ENCODE data around the gene DHX36.

DHX36 gene, protein sequence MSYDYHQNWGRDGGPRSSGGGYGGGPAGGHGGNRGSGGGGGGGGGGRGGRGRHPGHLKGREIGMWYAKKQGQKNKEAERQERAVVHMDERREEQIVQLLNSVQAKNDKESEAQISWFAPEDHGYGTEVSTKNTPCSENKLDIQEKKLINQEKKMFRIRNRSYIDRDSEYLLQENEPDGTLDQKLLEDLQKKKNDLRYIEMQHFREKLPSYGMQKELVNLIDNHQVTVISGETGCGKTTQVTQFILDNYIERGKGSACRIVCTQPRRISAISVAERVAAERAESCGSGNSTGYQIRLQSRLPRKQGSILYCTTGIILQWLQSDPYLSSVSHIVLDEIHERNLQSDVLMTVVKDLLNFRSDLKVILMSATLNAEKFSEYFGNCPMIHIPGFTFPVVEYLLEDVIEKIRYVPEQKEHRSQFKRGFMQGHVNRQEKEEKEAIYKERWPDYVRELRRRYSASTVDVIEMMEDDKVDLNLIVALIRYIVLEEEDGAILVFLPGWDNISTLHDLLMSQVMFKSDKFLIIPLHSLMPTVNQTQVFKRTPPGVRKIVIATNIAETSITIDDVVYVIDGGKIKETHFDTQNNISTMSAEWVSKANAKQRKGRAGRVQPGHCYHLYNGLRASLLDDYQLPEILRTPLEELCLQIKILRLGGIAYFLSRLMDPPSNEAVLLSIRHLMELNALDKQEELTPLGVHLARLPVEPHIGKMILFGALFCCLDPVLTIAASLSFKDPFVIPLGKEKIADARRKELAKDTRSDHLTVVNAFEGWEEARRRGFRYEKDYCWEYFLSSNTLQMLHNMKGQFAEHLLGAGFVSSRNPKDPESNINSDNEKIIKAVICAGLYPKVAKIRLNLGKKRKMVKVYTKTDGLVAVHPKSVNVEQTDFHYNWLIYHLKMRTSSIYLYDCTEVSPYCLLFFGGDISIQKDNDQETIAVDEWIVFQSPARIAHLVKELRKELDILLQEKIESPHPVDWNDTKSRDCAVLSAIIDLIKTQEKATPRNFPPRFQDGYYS

DNA sequence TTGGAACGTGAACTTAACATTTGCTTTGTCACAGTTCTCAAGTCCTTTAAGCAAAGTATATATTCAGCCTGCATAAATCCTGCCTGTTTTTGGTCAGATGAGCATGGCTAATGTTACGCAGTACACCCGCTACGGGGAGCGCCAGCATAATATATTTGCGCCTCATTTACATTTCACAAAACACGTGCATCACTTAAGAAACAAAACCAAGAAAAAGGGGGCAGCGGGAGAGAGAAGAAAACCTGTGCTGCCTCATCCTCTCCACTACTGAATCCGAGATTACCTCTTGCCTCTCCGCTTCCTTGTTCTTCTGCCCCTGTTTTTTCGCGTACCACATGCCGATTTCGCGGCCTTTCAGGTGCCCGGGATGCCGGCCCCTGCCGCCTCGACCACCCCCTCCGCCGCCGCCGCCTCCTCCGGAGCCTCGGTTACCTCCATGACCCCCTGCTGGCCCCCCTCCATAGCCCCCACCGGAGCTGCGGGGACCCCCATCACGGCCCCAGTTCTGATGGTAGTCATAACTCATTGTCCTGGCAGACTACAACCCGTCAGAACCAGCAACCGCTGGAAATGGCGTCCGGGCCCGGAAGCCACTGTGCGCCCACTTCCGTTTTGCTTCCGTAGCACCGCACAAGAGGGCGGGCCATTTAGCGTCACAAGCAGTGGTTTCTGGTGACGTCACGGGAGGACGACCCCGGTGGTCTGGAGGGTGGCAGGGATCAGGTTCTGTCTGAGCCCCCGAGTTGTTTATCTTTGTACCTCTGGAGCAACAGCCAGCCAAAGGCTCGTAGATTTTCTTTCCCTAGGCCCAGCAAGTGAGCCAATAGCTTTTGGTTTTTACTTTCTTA lies at the start of gene DHX36:
DHX36 (minus strand) TSS at position 597 of the 848 bp plus-strand sequence; CDS start at position 526, 71 bp downstream.
- DNase-seq (ENCODE audit: low spot score), result peak; percentile 95

DNA sequence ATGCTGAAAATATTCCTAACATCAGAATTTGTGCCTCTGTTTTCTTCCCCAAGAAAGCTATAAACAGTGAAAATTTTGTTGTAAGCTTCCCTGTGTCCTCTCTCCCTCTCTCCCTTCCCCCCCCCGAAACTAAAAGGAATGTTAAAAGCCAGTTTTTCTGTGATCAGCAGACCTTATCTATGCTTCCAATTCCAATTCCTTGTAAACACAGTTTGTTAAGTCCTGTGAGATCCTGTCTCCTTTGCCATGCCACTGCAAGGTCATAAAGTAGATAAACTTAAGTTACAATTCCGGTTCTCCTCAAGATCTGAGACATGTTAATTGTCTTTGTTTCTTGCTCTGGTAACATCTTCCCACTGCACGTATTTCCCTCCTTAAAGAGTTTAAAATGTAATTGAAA lies 42.9 kb upstream of the DHX36 start:
- DNase-seq (ENCODE audit: low spot score), result no peak

DNA sequence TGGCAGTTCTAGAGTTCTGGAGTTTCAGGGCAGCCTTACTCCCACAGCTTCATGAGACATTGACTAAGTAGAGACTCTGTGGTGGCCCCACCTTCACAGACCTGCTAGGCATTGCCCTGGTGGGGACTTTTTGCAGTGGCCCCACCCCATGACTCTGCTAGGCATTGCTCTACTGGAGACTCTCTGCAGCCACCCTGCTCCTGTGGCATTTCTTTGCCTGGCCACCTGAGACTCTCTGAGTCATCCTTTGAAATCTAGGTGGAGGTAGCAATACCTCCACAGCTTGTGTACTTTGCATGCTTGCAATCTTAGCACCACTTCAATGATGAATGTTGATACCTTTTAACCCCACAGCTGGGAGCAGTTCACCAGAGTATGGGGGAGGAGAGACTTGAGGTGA lies 40.6 kb upstream of the DHX36 start:
- DNase-seq (ENCODE audit: low spot score), result no peak

DNA sequence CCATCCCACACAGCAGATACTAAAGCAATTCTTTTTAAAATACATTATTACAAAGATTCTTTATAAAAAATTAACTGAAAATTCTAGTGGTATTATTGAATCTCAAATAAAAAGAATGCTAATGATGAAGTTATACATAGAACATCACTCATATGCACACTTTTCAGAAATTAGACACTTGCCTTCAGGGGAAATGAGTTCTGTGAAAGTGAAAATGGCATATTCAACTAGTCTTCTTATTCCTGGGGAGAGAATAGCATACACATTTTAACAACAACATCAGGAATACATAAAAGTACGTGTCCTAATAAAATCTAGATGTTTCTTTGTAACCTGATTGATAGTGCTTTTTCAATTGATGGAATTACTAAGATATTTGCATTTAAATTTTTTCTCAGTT lies 36.8 kb upstream of the DHX36 start:
- no peak for DNase-seq (ENCODE audit: low spot score)

DNA sequence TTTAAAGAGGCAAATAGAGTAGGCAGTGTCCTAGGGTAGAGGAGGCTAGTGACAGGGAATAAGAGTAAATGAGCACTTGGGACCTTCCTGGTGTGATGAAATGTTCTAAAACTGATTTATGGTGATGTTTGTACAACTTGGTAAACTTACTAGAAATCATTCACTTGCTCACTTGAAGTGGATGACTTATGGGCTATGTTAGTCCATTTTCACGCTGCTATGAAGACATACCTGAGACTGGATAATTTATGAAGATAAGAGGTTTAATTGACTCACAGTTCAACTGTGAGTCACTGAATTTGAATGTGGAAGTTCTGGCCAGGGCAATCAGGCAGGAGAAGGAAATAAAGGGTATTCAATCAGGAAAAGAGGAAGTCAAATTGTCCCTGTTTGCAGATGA lies 31.7 kb upstream of the DHX36 start:
- DNase-seq (ENCODE audit: low spot score), result no peak

DNA sequence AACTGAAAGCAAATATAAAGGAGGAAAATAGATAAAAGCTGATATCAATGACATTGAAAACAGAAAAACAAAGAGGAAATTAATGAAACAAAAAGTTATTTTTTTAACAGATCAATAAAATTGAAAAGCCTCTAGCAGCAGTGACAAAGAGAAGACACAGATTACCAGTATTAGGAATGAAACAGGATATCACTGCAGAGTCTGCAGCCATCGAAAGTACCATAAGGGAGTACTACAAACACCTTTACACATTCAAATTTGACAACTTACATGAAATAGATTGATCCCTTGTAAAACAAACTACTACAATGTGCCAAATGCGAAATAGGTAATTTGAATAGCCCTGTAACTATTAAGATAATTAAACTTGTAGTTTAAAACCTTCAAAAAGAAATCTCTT lies 24.9 kb upstream of the DHX36 start:
- no peak for DNase-seq (ENCODE audit: low spot score)

DNA sequence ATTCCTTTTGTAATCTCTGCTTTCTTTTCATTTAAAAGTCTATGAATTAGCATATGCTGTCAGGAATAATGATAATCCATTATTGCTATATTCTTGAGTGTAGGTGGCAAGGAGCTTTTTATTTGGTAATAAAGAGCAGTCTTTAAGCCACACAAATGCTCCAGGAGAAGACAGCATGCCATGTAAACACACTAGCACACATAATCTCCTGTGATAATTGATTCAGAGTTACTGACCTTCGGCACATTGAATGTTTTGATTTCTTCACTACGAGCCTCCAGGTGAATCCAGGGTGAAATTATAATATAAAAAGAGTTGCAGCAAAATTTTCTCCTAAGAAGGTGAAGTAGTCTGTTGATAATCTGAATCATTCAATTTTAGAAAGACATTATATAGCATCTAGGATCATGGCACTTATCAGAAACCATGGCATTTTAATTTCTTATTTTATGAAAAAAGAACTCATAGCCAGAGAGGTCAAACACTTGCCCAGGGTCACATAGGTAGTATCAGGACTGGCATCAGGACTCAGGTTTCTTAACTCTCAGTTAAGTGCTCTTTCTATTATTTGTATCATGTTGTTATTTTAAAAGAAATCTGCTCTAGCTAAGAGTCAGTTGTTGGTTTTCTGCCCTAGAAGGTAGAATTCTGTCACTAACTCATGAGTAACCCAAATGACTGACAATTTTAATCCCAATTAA lies 21.3 kb upstream of the DHX36 start:
- DNase-seq (ENCODE audit: low spot score), result no peak

DNA sequence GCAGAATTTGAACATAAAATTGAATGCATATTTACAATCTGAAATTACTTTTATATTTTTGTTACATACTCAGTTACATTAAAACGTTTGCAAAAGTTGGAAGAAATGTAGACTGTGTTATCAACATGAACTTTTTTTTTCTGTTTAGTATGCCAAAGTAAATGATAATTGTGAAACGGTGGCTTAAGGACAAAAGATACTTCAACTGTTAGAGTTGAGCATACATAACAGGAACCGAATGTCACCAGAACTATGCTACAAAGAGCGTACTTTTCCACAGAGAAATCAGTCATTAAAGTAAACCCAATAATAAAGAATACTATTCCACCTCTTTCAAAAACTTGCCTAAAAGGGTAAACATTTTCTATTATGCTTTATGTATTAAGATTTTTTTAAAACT lies 14.3 kb upstream of the DHX36 start:
- DNase-seq (ENCODE audit: low spot score), result no peak

DNA sequence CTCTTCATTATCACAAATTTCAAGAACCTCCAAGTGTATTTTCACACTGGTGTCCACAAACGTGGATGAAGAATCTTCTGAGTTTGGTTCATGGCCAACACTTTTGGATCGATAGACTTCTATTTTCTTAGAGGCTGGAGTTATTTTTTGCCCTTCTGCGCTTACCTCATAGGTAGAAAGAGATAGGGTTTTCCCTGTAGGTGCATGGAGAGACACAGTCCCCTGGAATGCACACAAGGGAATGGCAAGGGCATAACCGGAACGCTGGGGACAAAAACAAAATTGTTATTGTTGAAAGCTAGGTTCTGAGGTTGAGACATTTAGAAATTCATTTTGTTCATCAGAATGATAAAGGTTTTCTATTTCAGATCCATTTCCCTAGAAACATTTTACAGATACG lies 13.7 kb upstream of the DHX36 start:
- no peak for DNase-seq (ENCODE audit: low spot score)

DNA sequence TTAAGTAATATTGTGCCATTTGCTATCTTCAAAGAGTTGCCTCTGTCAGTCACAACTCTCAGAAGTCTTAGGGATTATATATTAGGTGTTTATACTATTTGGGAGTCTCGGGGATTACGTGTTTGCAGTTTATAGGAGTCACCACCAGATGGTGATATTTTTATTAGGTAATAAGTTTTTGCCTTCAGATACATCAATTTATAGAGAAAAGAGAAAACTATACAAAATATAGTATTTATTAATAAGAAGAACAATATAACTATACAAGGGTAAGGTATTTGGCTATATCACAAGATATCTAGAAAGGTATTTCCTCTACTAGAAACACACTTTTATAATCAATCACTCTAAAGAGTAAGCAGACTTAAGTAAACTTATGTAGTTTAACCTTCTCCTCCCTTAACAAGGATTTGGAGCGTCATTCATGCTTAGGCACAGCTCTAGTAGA lies 10.7 kb upstream of the DHX36 start:
- no peak for DNase-seq (ENCODE audit: low spot score)

DNA sequence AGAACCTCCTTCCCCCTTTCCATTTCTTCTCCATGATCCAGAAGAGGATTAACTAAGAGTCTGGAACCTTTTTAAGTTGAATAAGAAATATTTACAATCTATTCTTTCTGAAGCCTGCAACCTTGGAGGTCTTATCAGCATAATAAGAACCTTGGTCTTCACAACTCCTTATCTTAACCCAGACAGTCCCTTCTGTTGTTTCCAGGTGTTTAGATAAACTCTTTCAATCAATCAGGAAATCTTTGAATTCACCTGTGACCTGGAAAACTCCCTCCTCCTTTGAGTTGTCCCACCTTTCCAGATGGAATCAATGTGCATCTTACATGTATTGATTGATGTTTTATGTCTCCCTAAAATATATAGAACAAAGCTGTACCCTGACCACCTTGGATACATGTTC lies 3.6 kb upstream of the DHX36 start:
- no peak for DNase-seq (ENCODE audit: low spot score)

DNA sequence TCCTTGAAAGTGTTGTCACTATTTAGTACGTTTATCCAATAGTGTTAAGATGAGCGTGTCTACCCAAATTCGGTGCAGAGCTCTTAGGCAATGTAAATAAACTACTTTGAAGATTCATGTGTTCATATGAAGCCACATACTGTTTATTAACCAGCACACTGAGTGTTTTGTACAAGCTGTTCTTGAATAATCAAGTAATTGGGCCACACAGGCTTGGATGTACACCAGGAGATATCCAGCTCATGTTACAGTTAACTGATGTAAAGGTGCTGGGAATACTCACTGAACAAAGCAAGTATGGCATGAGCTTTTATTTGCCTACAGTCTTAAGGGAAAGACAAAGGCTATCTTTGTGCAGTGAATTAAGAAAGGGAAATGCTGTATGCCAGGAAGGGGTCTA lies 632 bp upstream of the DHX36 start:
- no peak for DNase-seq (ENCODE audit: low spot score)

DNA sequence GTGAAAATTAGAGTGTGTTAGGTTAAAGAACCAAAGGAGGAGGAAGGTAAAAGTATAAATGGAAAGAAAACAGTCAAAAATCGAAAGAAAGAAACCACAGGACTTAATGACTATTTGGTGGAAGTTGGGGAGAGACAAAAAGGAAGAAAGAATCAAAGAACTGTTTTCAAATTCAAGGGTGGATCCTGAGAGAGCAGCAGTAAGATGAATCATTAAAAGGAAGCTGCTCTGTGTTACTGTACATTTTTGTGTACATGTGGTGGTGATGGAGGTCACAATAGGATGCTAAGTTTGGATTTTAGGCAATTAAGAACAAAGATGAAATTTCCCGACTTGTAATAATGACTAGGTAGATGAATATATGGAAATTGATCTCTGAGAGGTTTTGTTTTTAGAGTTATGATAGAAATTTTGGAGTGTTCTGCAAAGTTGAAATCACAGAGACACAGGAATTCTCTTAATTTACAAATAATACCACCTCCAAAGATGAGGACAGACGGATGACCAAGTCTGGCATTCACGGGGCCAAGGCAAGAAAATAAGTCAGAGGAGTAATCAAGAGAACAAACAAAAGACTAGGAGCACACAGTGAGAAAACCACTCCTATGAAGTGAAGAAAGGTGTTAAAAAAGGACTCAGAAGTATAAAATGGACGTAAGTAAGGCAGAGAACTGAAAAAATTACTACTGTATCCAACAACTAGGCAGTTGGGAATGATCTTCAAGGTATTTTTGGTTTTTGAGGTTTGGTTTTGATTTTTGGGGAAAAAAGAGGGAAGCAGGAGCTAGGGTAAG lies 7.1 kb downstream of the DHX36 start:
- no peak for DNase-seq (ENCODE audit: low spot score)

DNA sequence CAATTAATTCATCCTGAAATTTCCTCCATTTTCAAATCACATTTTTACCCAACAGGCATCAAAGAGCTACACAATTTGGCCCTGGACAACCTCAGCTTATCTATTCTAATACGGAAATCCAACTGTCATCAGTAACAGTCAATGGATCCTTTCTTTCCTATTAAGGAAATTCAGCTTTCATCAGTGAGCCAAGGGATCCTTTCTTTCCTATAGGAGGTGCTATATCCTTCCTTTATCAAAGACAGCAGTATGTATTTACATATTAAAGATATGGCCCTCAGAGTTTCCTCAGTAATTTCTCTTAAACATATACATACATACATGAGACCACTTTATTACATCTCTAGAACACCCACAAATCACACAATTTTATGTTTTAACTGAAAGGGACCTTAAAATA lies 10.1 kb downstream of the DHX36 start:
- no peak for DNase-seq (ENCODE audit: low spot score)

DNA sequence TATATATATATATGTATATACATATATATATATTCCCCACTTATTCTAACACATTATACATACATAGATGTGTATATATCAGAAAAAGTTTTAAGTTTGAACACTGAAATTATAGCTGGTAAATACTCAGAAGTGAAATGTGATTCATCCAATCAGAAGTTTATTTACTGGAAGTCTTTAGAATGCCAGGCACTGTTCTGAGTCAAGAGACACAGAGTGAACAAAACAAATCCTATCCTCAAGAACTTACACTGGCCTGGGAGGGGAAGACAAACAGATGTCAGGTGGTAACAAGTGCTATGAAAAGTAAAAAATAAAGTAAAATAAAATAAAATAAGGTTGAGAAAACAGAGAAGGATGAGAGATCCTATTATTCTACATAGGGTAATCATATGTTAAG lies 13.4 kb downstream of the DHX36 start:
- no peak for DNase-seq (ENCODE audit: low spot score)

DNA sequence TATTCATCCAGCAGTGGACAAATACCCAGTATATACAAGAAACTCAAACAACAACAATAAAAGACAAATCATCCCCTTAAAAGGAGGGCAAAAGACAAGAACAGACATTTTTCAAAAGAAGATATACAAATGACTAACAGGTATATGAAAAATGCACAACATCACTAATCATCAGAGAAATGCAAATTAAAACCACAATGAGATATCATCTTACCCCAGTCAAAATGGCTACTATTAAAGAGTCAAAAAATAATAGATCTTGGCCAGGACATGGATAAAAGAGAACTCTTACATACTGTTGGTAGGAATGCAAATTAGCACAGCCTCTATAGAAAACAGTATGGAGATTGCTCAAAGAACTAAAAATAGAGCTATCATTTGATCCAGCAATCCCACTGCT lies 16.9 kb downstream of the DHX36 start:
- no peak for DNase-seq (ENCODE audit: low spot score)

DNA sequence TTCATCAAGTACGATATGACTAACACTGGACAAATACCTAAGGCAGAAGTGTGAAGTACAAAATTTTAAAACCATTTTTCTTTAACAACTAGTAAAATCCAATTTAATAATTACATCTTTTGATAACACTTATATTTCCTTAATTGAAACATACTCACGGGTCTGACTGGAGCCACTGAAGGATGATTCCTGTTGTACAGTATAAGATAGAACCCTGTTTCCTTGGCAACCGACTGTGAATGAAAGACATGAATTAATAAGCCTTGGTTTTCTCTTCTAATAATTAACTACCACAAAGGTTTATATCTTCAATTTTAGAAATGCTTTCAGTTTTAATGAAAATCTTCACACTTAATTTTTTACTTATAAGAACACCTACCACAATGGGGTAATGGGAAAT lies 19.4 kb downstream of the DHX36 start:
- DNase-seq (ENCODE audit: low spot score), result no peak

DNA sequence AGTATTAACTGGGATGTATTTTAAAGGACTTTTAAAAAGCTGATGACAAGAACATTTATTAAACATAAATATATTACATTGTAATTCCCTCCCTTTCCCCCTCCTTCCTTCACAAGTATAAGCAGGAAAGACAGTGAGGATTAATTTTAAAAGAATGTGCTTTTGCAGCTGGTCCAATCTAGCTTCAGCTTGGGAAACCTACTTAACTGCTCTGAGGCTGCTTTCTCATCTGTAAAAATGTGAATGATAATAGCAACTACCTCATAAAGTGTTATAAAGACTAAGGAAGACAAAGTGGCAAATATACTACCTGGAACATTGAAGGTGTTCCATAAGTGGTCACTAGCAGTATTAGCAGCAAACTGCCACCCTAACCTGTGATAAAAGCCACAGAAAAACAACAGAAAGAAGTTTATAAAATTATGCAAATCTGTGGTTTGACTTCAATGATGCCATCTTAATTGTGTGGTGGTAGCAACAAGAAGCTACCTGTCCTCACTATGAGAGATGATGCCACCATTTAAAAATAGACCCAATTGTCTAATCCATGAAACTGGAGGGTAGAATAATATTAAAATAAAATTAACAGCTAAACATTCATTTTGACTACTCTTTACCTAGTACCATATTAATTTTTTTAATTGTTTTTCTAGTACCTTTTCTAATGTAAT lies 20.0 kb downstream of the DHX36 start:
- DNase-seq (ENCODE audit: low spot score), result no peak

DNA sequence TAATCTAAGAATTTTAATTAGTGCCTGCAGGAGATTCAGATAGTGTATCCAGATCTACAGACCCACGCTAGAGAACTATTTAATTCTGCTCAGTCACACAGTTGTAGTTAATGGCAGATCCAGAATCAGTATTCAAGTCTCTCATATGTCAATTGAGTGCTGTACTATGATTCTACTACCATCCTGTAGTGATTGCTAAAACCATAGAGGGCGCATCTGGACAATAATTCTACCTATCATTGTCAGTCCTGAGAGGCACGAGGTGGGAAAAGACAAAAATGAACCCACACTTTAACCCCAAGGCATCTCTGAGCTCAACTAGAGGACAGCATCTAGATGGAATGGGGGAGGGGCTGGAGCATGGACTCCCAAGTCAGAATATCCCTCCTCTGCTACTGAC lies 22.7 kb downstream of the DHX36 start:
- DNase-seq (ENCODE audit: low spot score), result no peak

DNA sequence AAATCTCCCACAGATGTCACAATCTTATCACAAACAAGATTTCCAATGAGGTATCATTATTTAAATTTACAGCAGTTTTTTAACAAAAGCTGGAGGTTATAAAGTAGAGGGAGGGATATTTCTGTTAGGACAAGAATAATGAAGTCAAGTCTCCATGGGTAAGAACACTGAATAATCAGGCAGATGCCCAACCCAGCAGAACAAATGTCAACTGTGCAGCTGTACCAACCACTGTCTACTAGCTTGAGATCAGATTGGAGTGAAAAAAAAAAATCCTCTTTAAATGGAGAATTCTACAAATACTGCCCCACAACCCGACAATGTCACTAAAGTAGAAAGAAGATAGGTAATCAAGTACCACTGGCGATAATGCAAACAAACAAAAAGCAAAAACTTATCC lies 30.3 kb downstream of the DHX36 start:
- DNase-seq (ENCODE audit: low spot score), result no peak
